ENCODE results near the gene C3orf38.
"Not testable (repeated sequence)": the region's sequence is repeated elsewhere in the genome, so short reads cannot be mapped to it uniquely, and the experiment has no call there.

The C3orf38 gene

GRCh38 chr3:88142094-88142624, 7.6 kb upstream of the C3orf38 start:
- Mint-ChIP-seq H3K4me3 (peak overlapping the region; percentile 24), H3K4me1 (peaks cover 12% of the 10 kb centered on the region), H3K36me3 (peaks cover 52% of the 10 kb centered on the region), H3K9me3 (no peaks in the 10 kb centered on the region), H3K27ac (no peak overlapping the region)
- ATAC-seq, result peak; percentile 71
- no peak for DNase-seq (ENCODE audit: low spot score in 2 of 2)

DNA sequence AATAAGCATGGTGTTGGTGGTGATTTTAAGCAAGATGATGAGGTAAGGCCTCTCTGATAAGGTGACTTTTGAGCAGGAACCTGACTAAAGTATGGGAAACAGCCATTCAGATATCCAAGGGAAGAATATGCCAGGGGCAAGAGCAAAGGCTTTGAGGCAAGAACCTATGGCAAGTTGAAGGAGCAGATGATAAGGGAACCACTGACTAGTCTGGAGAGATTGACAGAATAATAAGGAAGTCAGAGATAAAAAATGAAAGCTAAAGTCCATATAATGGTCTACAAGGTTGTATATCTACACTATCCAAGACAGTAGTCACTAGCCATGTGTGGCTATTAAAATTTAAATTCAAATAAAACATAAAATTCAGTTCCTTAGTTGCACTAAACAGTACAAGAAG, 2.5 kb upstream of the C3orf38 start:
- DNase-seq (ENCODE audit: low spot score in 2 of 2), result no peak
- ATAC-seq, result no peak
- peaks cover 25% of the 10 kb centered on the region for H3K36me3 Mint-ChIP-seq
- H3K27ac Mint-ChIP-seq, result no peak overlapping the region
- H3K9me3 Mint-ChIP-seq, result no peaks in the 10 kb centered on the region
- H3K4me3 Mint-ChIP-seq, result no peak overlapping the region
- H3K4me1 Mint-ChIP-seq, result peaks cover 31% of the 10 kb centered on the region

DNA sequence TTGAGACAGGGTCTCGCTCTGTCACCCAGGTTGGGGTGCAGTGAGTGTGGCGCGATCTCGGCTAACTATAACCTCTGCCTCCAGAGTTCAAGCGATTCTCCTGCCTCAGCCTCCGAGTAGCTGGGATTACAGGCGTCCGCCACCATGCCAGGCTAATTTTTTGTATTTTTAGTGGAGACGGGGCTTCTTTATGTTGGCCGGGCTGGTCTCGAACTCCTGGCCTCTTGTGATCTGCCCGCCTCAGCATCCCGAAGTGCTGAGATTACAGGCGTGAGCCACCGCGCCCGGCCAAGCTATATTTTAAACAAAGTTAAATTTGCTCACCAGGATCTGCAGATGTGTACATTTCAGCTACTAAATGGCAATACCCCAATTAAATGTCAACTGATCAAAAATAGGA, 1.1 kb upstream of the C3orf38 start:
- ATAC-seq (no peak), DNase-seq (ENCODE audit: low spot score in 2 of 2) (no peak)
- H3K4me1 Mint-ChIP-seq, result peaks cover 32% of the 10 kb centered on the region
- peak overlapping the region; percentile 94 for H3K27ac Mint-ChIP-seq
- peak overlapping the region; percentile 91 for H3K4me3 Mint-ChIP-seq
- no peaks in the 10 kb centered on the region for H3K9me3 Mint-ChIP-seq
- H3K36me3 Mint-ChIP-seq, result peaks cover 37% of the 10 kb centered on the region

DNA sequence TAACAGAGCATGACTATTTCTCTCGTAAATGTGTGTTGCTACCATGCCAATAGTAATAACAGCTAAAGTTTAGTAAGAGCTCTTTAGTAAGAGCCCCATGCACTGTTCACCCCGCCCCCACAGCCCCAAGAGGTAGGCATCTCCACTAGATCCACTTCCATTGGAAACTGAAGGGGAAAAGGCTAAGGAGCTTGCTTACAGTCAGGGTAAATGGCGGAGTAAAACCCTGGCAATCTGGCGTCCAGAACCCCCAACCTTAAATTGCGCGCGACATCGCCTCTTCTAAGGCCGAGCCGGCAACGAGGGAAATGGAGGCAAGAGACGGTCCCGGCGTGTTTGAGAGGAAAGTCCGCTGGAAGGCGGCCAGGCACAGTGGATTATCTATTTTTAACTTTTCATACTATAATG, 654 bp upstream of the C3orf38 start:
- Mint-ChIP-seq H3K36me3 (peaks cover 41% of the 10 kb centered on the region), H3K27ac (peak overlapping the region; percentile 94), H3K9me3 (no peaks in the 10 kb centered on the region), H3K4me3 (peak overlapping the region; percentile 91), H3K4me1 (peaks cover 32% of the 10 kb centered on the region)
- ATAC-seq (peak; percentile 9), DNase-seq (ENCODE audit: low spot score in 2 of 2) (no peak)

- Mint-ChIP-seq H3K27ac (peak overlapping the region; percentile 94), H3K4me3 (peak overlapping the region; percentile 91), H3K4me1 (peaks cover 32% of the 10 kb centered on the region), H3K36me3 (peaks cover 54% of the 10 kb centered on the region), H3K9me3 (no peaks in the 10 kb centered on the region)
- ATAC-seq (no peak), DNase-seq (ENCODE audit: low spot score in 2 of 2) (no peak)
Measured at GRCh38 chr3:88150371-88150770, 612 bp downstream of the C3orf38 start.

- DNase-seq (ENCODE audit: low spot score in 2 of 2), result no peak
- peaks cover 32% of the 10 kb centered on the region for H3K4me1 Mint-ChIP-seq
- peak overlapping the region; percentile 94 for H3K27ac Mint-ChIP-seq
- ATAC-seq, result no peak
- H3K4me3 Mint-ChIP-seq, result peak overlapping the region; percentile 91
- H3K9me3 Mint-ChIP-seq, result no peaks in the 10 kb centered on the region
- peaks cover 58% of the 10 kb centered on the region for H3K36me3 Mint-ChIP-seq
Measured at GRCh38 chr3:88150806-88151205, 1.0 kb downstream of the C3orf38 start.

DNA sequence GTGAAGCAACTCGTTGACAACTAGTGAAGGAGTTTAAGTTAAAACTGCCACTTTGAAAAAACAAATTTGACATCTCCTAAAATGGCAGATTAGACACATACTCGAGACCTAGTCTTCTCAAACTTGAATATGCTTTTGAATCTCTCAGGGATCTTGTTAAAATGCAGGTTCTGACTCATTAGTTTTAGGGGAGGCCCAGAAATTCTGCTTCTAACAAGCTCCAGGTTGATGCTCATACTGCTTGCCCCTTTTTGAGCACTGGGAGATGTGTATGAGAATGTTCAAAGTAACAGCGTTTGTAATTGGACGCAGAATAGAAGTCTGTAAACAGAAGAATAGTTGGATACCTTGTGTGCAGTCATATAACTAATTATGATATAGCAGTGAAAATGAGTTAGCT, 1.6 kb downstream of the C3orf38 start:
- DNase-seq (ENCODE audit: low spot score in 2 of 2), result no peak
- peaks cover 64% of the 10 kb centered on the region for H3K36me3 Mint-ChIP-seq
- H3K4me1 Mint-ChIP-seq, result peaks cover 32% of the 10 kb centered on the region
- peak; percentile 25 for ATAC-seq
- peak overlapping the region; percentile 94 for H3K27ac Mint-ChIP-seq
- H3K9me3 Mint-ChIP-seq, result no peaks in the 10 kb centered on the region
- H3K4me3 Mint-ChIP-seq, result peak overlapping the region; percentile 91

- Mint-ChIP-seq H3K9me3 (no peaks in the 10 kb centered on the region), H3K36me3 (peaks cover 79% of the 10 kb centered on the region)
Measured at GRCh38 chr3:88152841-88153240, 3.1 kb downstream of the C3orf38 start.

GRCh38 chr3:88166419-88166971, 16.7 kb downstream of the C3orf38 start:
- DNase-seq (ENCODE audit: low spot score in 2 of 2) (no peak), ATAC-seq (no peak)
- Mint-ChIP-seq H3K4me1 (no peaks in the 10 kb centered on the region), H3K27ac (no peak overlapping the region), H3K36me3 (peaks cover 39% of the 10 kb centered on the region), H3K4me3 (no peak overlapping the region), H3K9me3 (no peaks in the 10 kb centered on the region)

More at GRCh38 chr3:88152841-88153240, 3.1 kb downstream of the C3orf38 start:
- ATAC-seq (no peak), DNase-seq (ENCODE audit: low spot score in 2 of 2) (no peak)
- H3K4me3 Mint-ChIP-seq, result no peak overlapping the region
- peaks cover 25% of the 10 kb centered on the region for H3K4me1 Mint-ChIP-seq
- no peak overlapping the region for H3K27ac Mint-ChIP-seq

DNA sequence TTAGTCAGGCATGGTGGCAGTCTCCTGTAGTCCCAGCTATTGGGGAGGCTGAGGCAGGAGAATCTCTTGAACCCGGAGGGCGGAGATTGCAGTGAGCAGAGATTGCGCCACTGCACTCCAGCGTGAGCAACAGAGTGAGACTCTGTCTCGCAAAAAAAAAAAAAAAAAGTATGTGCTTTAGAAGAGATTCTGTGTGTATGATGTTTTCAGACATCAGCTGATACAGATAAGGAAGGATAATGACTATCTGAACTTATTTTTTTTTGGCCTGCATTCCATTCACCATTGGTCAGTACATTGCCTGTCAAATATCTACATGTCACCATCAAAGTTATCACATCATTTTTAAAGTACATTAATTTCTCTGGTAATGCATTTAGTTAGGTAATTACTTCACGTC, 17.4 kb downstream of the C3orf38 start:
- Mint-ChIP-seq H3K4me3 (no peak overlapping the region), H3K27ac (no peak overlapping the region), H3K9me3 (no peaks in the 10 kb centered on the region), H3K36me3 (peaks cover 32% of the 10 kb centered on the region), H3K4me1 (no peaks in the 10 kb centered on the region)
- DNase-seq (ENCODE audit: low spot score in 2 of 2) (no peak), ATAC-seq (no peak)

DNA sequence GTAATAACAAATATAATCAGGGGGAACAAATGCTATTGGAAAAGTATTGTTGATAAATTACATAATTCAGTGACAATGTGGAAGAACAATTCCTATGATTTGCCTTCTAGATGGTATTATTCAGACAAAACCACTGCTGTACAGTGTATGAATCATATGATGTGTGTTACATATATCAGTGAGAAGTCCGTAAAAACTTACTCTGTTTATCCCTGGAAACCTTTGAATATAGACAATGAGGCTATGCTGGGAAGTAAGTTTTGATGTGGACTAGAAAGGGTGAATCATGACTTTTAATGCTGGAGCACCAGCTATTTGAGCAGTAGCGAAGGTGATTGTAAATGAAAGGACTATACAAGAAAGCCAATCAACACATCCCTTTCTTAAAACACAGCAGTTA, 17.9 kb downstream of the C3orf38 start:
- Mint-ChIP-seq H3K9me3 (no peaks in the 10 kb centered on the region), H3K4me1 (no peaks in the 10 kb centered on the region), H3K36me3 (peaks cover 27% of the 10 kb centered on the region), H3K4me3 (no peak overlapping the region), H3K27ac (no peak overlapping the region)
- DNase-seq (ENCODE audit: low spot score in 2 of 2), result no peak
- no peak for ATAC-seq

GRCh38 chr3:88168171-88168570, 18.4 kb downstream of the C3orf38 start:
- H3K4me1 Mint-ChIP-seq, result no peaks in the 10 kb centered on the region
- H3K9me3 Mint-ChIP-seq, result no peaks in the 10 kb centered on the region
- H3K4me3 Mint-ChIP-seq, result no peak overlapping the region
- ATAC-seq, result no peak
- no peak for DNase-seq (ENCODE audit: low spot score in 2 of 2)
- H3K27ac Mint-ChIP-seq, result no peak overlapping the region
- H3K36me3 Mint-ChIP-seq, result peaks cover 22% of the 10 kb centered on the region

DNA sequence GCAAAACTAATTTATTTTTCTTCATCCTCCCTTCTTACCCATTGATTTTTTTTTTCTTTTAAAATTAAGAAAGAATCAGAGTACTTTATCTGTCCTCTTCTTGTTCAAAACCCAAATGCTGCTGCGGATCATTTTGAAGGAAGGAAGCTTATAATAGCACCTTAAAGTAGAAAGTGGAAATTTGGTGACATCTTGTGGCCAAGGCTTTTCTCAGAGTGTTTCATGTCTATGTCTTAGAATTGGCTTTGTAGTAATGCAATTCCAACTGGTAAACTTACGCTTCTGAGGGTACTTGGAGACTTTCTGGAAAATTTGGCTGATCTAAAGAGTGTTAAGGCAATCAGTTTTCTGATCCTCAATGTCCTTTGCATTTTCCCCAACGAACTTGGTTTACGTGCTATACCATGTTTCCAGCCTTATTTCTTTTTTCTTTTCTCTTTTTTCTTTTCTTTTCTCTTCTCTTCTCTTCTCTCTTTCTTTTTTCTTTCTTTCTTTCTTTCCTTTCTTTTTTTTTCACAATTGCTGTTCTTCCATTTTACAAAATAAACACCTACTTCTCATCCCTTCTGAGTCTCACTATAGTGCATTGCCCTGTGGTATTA, 30.7 kb downstream of the C3orf38 start:
- no peak for DNase-seq (ENCODE audit: low spot score in 2 of 2)
- Mint-ChIP-seq H3K4me1 (no peaks in the 10 kb centered on the region), H3K36me3 (no peaks in the 10 kb centered on the region), H3K4me3 (no peak overlapping the region), H3K27ac (no peak overlapping the region), H3K9me3 (peaks cover 8% of the 10 kb centered on the region)
- ATAC-seq, result no peak

DNA sequence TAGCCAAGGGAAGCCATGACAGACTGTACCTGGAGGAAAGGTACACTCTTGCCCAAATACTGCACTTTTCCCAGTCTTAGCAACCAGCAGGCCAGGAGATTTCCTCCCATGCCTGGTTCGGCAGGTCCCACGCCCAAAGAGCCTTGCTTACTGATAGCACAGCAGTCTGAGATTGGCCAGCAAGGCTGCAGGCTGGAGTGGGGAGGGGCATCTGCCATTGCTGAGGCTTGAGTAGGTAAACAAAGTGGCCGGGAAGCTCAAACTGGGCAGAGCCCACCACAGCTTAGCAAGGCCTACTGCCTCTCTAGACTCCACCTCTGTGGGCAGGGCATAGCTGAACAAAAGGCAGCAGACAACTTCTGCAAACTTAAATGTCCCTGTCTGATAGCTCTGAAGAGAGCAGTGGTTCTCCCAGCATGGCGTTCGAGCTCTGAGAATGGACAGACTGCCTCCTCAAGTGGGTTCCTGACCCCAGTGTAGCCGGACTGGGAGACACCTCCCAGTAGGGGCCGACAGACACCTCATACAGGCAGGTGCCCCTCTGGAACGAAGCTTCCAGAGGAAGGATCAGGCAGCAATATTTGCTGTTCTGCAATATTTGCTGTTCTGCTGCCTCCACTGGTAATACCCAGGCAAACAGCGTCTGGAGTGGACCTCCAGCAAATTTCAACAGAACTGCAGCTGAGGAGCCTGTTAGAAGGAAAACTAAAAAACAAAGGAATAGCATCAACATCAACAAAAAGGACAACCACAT, 32.6 kb downstream of the C3orf38 start:
- not testable (repeated sequence) for H3K4me3 Mint-ChIP-seq

GRCh38 chr3:88188436-88188835, 38.7 kb downstream of the C3orf38 start:
- Mint-ChIP-seq H3K36me3 (no peaks in the 10 kb centered on the region), H3K4me1 (peaks cover 10% of the 10 kb centered on the region), H3K9me3 (peaks cover 9% of the 10 kb centered on the region), H3K27ac (no peak overlapping the region), H3K4me3 (no peak overlapping the region)
- ATAC-seq, result no peak
- no peak for DNase-seq (ENCODE audit: low spot score in 2 of 2)

More for the DNA sequence above, 32.6 kb downstream of the C3orf38 start:
- H3K27ac Mint-ChIP-seq; H3K36me3 Mint-ChIP-seq; ATAC-seq; H3K4me1 Mint-ChIP-seq; DNase-seq (ENCODE audit: low spot score in 2 of 2); H3K9me3 Mint-ChIP-seq: not testable (repeated sequence)

Data from stimulated activated effector memory CD8-positive, alpha-beta T cell treated with anti-CD3 and anti-CD28 coated beads, Interleukin-12 subunit alpha, Interleukin-12 subunit beta, amount 100 ng/mL, for 72 hours (primary cell).